ENCODE data around the gene C15orf39.
"Not testable (repeated sequence)": the region's sequence is repeated elsewhere in the genome, so short reads cannot be mapped to it uniquely, and the experiment has no call there.

- TF ChIP-seq, protein P1, sequence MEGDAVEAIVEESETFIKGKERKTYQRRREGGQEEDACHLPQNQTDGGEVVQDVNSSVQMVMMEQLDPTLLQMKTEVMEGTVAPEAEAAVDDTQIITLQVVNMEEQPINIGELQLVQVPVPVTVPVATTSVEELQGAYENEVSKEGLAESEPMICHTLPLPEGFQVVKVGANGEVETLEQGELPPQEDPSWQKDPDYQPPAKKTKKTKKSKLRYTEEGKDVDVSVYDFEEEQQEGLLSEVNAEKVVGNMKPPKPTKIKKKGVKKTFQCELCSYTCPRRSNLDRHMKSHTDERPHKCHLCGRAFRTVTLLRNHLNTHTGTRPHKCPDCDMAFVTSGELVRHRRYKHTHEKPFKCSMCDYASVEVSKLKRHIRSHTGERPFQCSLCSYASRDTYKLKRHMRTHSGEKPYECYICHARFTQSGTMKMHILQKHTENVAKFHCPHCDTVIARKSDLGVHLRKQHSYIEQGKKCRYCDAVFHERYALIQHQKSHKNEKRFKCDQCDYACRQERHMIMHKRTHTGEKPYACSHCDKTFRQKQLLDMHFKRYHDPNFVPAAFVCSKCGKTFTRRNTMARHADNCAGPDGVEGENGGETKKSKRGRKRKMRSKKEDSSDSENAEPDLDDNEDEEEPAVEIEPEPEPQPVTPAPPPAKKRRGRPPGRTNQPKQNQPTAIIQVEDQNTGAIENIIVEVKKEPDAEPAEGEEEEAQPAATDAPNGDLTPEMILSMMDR (IDR thresholded peaks at IDR 0.05), result not testable (repeated sequence)
- not testable (repeated sequence) for TF ChIP-seq POLR2A (IDR thresholded peaks at IDR 0.05)
Observed at GRCh38 chr15:75251343-75251742, 49.7 kb downstream of the C15orf39 start.
